ENCODE data around the gene SPART. TPM values are rescaled to one million over a fixed set of nuclear protein-coding genes. Genes with fewer than 3 reads are reported as not detected.
"Not testable (repeated sequence)": the region's sequence is repeated elsewhere in the genome, so short reads cannot be mapped to it uniquely, and the experiment has no call there.

Gene SPART
- total RNA-seq, 4 donors from 2014 or later: 33.9 to 51.2 (median 38.1) TPM

GRCh38 chr13:36310417-36311108, 35.6 kb downstream of the SPART start:
- H3K4me3 ChIP-seq (ENCODE audit: low read depth, poor library complexity, severe bottlenecking): no peak overlapping the region
- 91 to 94% methylated on average over 7 of the region's 7 CpGs for WGBS, 2 donors
- no peak for DNase-seq (ENCODE audit: low spot score in 2 of 2)
- intact Hi-C loops (cut with DNase I; ENCODE audit: low total_unique reads): no loop called here
- TF ChIP-seq POLR2A (IDR thresholded peaks at IDR 0.05) (no peak), CTCF (IDR thresholded peaks at IDR 0.05) (no peak)

GRCh38 chr13:36302289-36302688, 43.9 kb downstream of the SPART start:
- no peak overlapping the region for H3K4me3 ChIP-seq (ENCODE audit: low read depth, poor library complexity, severe bottlenecking)
- intact Hi-C loops (cut with DNase I; ENCODE audit: low total_unique reads): no loop called here
- DNase-seq (ENCODE audit: low spot score in 2 of 2): no peak
- no peak for TF ChIP-seq POLR2A (IDR thresholded peaks at IDR 0.05)
- WGBS, 2 donors: 77 to 87% methylated on average over 3 of the region's 3 CpGs

GRCh38 chr13:36299469-36299868, 46.7 kb downstream of the SPART start:
- WGBS, 2 donors: 29 to 31% methylated on average over 3 of the region's 3 CpGs
- DNase-seq (ENCODE audit: low spot score in 2 of 2); intact Hi-C loops (cut with DNase I; ENCODE audit: low total_unique reads): not testable (repeated sequence)

GRCh38 chr13:36298535-36299068, 47.6 kb downstream of the SPART start:
- no peak for DNase-seq (ENCODE audit: low spot score in 2 of 2)
- no peak overlapping the region for H3K4me3 ChIP-seq (ENCODE audit: low read depth, poor library complexity, severe bottlenecking)
- no peak for TF ChIP-seq CTCF (IDR thresholded peaks at IDR 0.05)
- no peak for TF ChIP-seq POLR2A (IDR thresholded peaks at IDR 0.05)
- intact Hi-C loops (cut with DNase I; ENCODE audit: low total_unique reads): no loop called here
- 30 to 40% methylated on average over 4 of the region's 4 CpGs for WGBS, 2 donors

More at GRCh38 chr13:36299469-36299868, 46.7 kb downstream of the SPART start:
- not testable (repeated sequence) for H3K4me3 ChIP-seq (ENCODE audit: low read depth, poor library complexity, severe bottlenecking)

- no peak for TF ChIP-seq CTCF (IDR thresholded peaks at IDR 0.05)
- no peak for TF ChIP-seq POLR2A (IDR thresholded peaks at IDR 0.05)
- peak; percentile 59 to 93 for DNase-seq (ENCODE audit: low spot score in 2 of 2)
- peak within 1 kb of the TSS; percentile 32 for H3K4me3 ChIP-seq (ENCODE audit: low read depth, poor library complexity, severe bottlenecking)
- 0 to 1% methylated on average over 35 to 53 of the region's 53 CpGs for WGBS, 2 donors
- intact Hi-C loops (cut with DNase I; ENCODE audit: low total_unique reads): no loop called here
Measured at GRCh38 chr13:36297366-36298338, 48.5 kb downstream of the SPART start, which contains the start of gene CCDC169. CCDC169 (minus strand) TSS chr13:36297814; CDS start chr13:36297719, 95 bp downstream.

GRCh38 chr13:36294096-36294495, 52.1 kb downstream of the SPART start:
- intact Hi-C loops (cut with DNase I; ENCODE audit: low total_unique reads): no loop called here
- no peak for TF ChIP-seq POLR2A (IDR thresholded peaks at IDR 0.05)
- DNase-seq (ENCODE audit: low spot score in 2 of 2): no peak
- no peak overlapping the region for H3K4me3 ChIP-seq (ENCODE audit: low read depth, poor library complexity, severe bottlenecking)
- WGBS, 2 donors: 59 to 69% methylated on average over 3 of the region's 3 CpGs

GRCh38 chr13:36293497-36293896, 52.7 kb downstream of the SPART start:
- H3K4me3 ChIP-seq (ENCODE audit: low read depth, poor library complexity, severe bottlenecking): no peak overlapping the region
- intact Hi-C loops (cut with DNase I; ENCODE audit: low total_unique reads): no loop called here
- no peak for TF ChIP-seq POLR2A (IDR thresholded peaks at IDR 0.05)
- no peak for TF ChIP-seq CTCF (IDR thresholded peaks at IDR 0.05)
- no peak for DNase-seq (ENCODE audit: low spot score in 2 of 2)
- 93 to 100% methylated on average over 1 of the region's 1 CpG for WGBS, 2 donors
